OCI-LY3 (cell line): ENCODE results near the gene UBXN1.

Source experiments
- CTCF ChIP-seq: fragments of 200-600, 300-600 bp; sonication (generic); IDR thresholded peaks from 2 replicates; pipeline ENCODE4 v1.5.1; 2014; ENCODE audit warnings: antibody characterized with exemption, low read length, low read depth
- EZH2phosphoT487 ChIP-seq: fragments of 200-600 bp; shearing (Covaris generic); IDR thresholded peaks from 2 replicates; pipeline ENCODE4 v1.6.1; 2018; ENCODE audit warnings: antibody characterized with exemption, mixed run types, low read depth

- TF ChIP-seq CTCF (no peak), EZH2phosphoT487 (no peak)
Measured at GRCh38 chr11:62649486-62649885, 29.4 kb downstream of the UBXN1 start.
